Measurements from ENCODE around the gene SLU7. TPM values are rescaled to one million over a fixed set of nuclear protein-coding genes. Genes with fewer than 3 reads are reported as not detected.
A peak's percentile ranks its signal among the peaks of the same experiment; 100 is the strongest.

The SLU7 gene
- total and polyA plus RNA-seq, 2 of the 4 experiments (the other 2 are of a cell fraction): 15.9 to 34.2 TPM

DNA sequence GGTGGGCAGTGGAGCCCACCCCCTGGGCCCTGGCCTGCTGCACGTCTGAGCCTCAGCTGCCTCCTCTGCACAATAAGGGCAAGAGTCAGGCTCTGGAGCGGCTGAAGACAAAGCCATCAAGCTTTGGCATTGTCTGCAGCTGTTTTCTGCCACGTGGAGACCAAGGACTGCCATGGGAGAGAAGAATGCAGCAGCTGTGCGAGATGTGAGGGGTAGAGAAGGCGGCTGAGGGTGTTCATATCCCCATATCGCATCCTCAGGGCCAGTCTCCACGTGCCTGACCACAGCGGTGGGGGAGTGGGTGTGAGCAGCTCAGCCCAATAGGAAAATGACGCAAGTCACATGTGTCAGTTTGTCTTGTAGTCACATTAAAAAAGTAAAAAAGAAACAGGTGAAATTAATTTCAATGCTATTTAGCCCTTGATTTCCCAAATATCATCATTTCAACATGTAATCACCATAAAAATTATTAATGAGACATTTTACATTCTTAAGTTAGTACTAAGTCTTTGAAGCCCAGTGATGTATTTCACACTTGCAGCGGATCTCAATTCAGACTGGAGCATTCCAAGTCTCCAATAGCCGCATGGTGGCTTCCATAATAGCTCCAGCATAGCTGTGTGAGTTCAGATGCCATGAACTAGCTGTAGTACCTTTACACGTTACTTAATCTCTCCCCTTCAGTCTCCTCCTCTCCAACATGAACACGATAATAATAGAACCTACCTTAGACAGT is 55.1 kb downstream of the SLU7 start:
- H3K4ac ChIP-seq (ENCODE audit: low read depth, low read length): no peak overlapping the region
- dilution Hi-C loops (cut with HindIII; ENCODE audit: low sequenced_read_pairs, unreplicated experiment) (loop anchor here (25.0 kb wide), 1 partner anchor 352 kb away; the partner anchor contains the start of gene TTC1), intact Hi-C loops (cut with micrococcal nuclease) (no loop called here), in situ Hi-C loops (cut with MboI; ENCODE audit: low sequenced_read_pairs) (no loop called here)
- H3K23ac ChIP-seq (ENCODE audit: low read depth, low read length): no peak overlapping the region
- peaks cover 2% of the 10 kb centered on the region; the same call in 1 of the 2 replicates for H3K4me1 ChIP-seq (ENCODE audit: control insufficient read depth, insufficient read depth, low read length)
- no peak overlapping the region for H2AK5ac ChIP-seq (ENCODE audit: low read depth, low read length)
- H3K27ac ChIP-seq (ENCODE audit: insufficient read depth, low read length): no peak overlapping the region
- H3K27me3 ChIP-seq (ENCODE audit: control insufficient read depth, insufficient read depth, low read length): no peaks in the 10 kb centered on the region
- no peak overlapping the region for H2BK20ac ChIP-seq (ENCODE audit: low read depth, low read length)
- H3K36me3 ChIP-seq (ENCODE audit: control insufficient read depth, insufficient read depth, low read length): no peaks in the 10 kb centered on the region
- no peaks in the 10 kb centered on the region for H4K20me1 ChIP-seq (ENCODE audit: insufficient read depth, low read length)
- peak overlapping the region; percentile 54 for H2AFZ ChIP-seq (replicated peaks; ENCODE audit: low read length, poor library complexity)
- no peak overlapping the region for H4K8ac ChIP-seq (ENCODE audit: low read depth in 2 of 2, low read length in 2 of 2)
- no peak for DNase-seq
- ChIA-PET CTCF (no interaction called here), POLR2A (ENCODE audit: unreplicated experiment) (no interaction called here)
- no peak overlapping the region for H3K9ac ChIP-seq (ENCODE audit: low read depth, low read length)
- no peaks in the 10 kb centered on the region for H3K79me1 ChIP-seq (ENCODE audit: low read depth in 1 of 2, low read length in 2 of 2)
- H3K56ac ChIP-seq (ENCODE audit: extremely low read depth, insufficient read depth, low read length): no peak overlapping the region
- no peak overlapping the region for H4K91ac ChIP-seq (ENCODE audit: insufficient read depth, low read depth, low read length)
- no TSS peak for BruUV-seq (replicated peaks)
- H3K4me3 ChIP-seq (ENCODE audit: insufficient read depth, low read depth, low read length): no peak overlapping the region
- H3K14ac ChIP-seq (replicated peaks; ENCODE audit: low read depth, low read length): no peak overlapping the region
- no peaks in the 10 kb centered on the region for H3K9me1 ChIP-seq (ENCODE audit: insufficient read depth, low read length)
- no peak overlapping the region for H2BK120ac ChIP-seq (ENCODE audit: low read depth, low read length)
- no peak overlapping the region for H3K18ac ChIP-seq (ENCODE audit: low read depth, low read length)
- 58% methylated on average over 4 of the region's 13 CpGs; no CpG with 5 or more reads in 1 of the 2 experiments for WGBS, 2 experiments (ENCODE audit: extremely low coverage in 2 of 2, insufficient read length in 1 of 2)
- H3K4me2 ChIP-seq (ENCODE audit: low read depth, low read length): no peak overlapping the region
- no peak overlapping the region; the same call in 1 of the 2 replicates for H4K5ac ChIP-seq (ENCODE audit: low read depth, low read length)
- H2BK5ac ChIP-seq (ENCODE audit: low read depth, low read length, poor library complexity, severe bottlenecking): no peak overlapping the region
- H2AK9ac ChIP-seq (replicated peaks; ENCODE audit: low read depth, low read length, poor library complexity): no peak overlapping the region
- no peak overlapping the region for H2BK15ac ChIP-seq (ENCODE audit: low read depth, low read length)
- no peak for TF ChIP-seq CEBPB (IDR thresholded peaks at IDR 0.05; ENCODE audit: low read depth, low read length)
- TF ChIP-seq SMC3 (IDR thresholded peaks at IDR 0.05; ENCODE audit: low read depth, low read length): no peak
- TF ChIP-seq MAZ (IDR thresholded peaks at IDR 0.05; ENCODE audit: borderline replicate concordance, low read depth, low read length): no peak
- TF ChIP-seq MAFK (IDR thresholded peaks at IDR 0.05; ENCODE audit: low read depth, low read length): no peak
- TF ChIP-seq BHLHE40 (IDR thresholded peaks at IDR 0.05; ENCODE audit: low read depth, low read length): no peak
- TF ChIP-seq, protein P1, sequence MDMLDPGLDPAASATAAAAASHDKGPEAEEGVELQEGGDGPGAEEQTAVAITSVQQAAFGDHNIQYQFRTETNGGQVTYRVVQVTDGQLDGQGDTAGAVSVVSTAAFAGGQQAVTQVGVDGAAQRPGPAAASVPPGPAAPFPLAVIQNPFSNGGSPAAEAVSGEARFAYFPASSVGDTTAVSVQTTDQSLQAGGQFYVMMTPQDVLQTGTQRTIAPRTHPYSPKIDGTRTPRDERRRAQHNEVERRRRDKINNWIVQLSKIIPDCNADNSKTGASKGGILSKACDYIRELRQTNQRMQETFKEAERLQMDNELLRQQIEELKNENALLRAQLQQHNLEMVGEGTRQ (IDR thresholded peaks at IDR 0.05; ENCODE audit: low read depth, low read length): no peak
- no peak for TF ChIP-seq RCOR1 (IDR thresholded peaks at IDR 0.05; ENCODE audit: insufficient replicate concordance, low read length)
- TF ChIP-seq POLR2A (IDR thresholded peaks at IDR 0.05; ENCODE audit: low read depth, low read length): no peak
- no peak for TF ChIP-seq RAD21 (IDR thresholded peaks at IDR 0.05; ENCODE audit: low read length)
- TF ChIP-seq FOS (IDR thresholded peaks at IDR 0.05; ENCODE audit: low read depth, low read length): no peak
- TF ChIP-seq, protein P2, sequence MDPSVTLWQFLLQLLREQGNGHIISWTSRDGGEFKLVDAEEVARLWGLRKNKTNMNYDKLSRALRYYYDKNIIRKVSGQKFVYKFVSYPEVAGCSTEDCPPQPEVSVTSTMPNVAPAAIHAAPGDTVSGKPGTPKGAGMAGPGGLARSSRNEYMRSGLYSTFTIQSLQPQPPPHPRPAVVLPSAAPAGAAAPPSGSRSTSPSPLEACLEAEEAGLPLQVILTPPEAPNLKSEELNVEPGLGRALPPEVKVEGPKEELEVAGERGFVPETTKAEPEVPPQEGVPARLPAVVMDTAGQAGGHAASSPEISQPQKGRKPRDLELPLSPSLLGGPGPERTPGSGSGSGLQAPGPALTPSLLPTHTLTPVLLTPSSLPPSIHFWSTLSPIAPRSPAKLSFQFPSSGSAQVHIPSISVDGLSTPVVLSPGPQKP (IDR thresholded peaks at IDR 0.05; ENCODE audit: borderline replicate concordance, low read depth, low read length): no peak
- TF ChIP-seq, protein P3, sequence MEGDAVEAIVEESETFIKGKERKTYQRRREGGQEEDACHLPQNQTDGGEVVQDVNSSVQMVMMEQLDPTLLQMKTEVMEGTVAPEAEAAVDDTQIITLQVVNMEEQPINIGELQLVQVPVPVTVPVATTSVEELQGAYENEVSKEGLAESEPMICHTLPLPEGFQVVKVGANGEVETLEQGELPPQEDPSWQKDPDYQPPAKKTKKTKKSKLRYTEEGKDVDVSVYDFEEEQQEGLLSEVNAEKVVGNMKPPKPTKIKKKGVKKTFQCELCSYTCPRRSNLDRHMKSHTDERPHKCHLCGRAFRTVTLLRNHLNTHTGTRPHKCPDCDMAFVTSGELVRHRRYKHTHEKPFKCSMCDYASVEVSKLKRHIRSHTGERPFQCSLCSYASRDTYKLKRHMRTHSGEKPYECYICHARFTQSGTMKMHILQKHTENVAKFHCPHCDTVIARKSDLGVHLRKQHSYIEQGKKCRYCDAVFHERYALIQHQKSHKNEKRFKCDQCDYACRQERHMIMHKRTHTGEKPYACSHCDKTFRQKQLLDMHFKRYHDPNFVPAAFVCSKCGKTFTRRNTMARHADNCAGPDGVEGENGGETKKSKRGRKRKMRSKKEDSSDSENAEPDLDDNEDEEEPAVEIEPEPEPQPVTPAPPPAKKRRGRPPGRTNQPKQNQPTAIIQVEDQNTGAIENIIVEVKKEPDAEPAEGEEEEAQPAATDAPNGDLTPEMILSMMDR (conservative IDR thresholded peaks at IDR 0.05; ENCODE audit: low read depth, low read length): no peak
- no peak for TF ChIP-seq RFX5 (IDR thresholded peaks at IDR 0.05; ENCODE audit: low read depth, low read length)
- TF ChIP-seq NFE2L2 (IDR thresholded peaks at IDR 0.05; ENCODE audit: low read depth, low read length): no peak
- no peaks in the 10 kb centered on the region for H3K9me3 ChIP-seq (ENCODE audit: control insufficient read depth, insufficient read depth, low read length)
- ATAC-seq (ENCODE audit: low read depth): no peak

All from IMR-90 (cell line).